ENCODE measurements around the gene ADAT2.
"Not testable (repeated sequence)": the region's sequence is repeated elsewhere in the genome, so short reads cannot be mapped to it uniquely, and the experiment has no call there.

The ADAT2 gene

DNA sequence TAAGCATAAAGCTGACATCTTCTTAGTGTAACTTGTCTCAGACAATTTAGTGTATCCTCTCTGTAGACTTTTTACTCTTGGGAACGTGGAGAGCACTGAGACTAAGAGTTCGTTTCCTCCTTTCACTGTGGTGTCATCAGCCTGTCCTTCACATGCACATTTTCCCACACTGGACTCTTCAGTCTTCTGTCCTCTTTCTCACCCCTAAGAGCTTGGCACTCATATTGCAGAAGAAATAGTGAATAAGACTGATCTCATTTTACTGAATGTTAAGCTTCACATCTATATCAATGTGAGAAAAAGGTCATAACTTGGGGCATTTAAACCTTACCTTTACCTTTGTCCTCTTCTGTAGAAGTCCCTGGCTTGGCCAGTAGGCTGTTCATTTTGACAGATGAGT is 35.5 kb upstream of the ADAT2 start:
- TF ChIP-seq, protein P1, sequence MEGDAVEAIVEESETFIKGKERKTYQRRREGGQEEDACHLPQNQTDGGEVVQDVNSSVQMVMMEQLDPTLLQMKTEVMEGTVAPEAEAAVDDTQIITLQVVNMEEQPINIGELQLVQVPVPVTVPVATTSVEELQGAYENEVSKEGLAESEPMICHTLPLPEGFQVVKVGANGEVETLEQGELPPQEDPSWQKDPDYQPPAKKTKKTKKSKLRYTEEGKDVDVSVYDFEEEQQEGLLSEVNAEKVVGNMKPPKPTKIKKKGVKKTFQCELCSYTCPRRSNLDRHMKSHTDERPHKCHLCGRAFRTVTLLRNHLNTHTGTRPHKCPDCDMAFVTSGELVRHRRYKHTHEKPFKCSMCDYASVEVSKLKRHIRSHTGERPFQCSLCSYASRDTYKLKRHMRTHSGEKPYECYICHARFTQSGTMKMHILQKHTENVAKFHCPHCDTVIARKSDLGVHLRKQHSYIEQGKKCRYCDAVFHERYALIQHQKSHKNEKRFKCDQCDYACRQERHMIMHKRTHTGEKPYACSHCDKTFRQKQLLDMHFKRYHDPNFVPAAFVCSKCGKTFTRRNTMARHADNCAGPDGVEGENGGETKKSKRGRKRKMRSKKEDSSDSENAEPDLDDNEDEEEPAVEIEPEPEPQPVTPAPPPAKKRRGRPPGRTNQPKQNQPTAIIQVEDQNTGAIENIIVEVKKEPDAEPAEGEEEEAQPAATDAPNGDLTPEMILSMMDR (IDR thresholded peaks at IDR 0.05; ENCODE audit: insufficient read depth, low read length, missing control alignments), result no peak
- POLR2A ChIA-PET, result no interaction called here
- no peak for DNase-seq (ENCODE audit: low read depth, low spot score)
- CTCF ChIA-PET, result interaction anchor here (1.1 kb wide), 1 partner anchor 26 kb away, joined by 3 read pairs; no protein-coding TSS in a partner anchor
- no peak overlapping the region for H3K4me3 ChIP-seq (ENCODE audit: low read depth, low read length)

DNA sequence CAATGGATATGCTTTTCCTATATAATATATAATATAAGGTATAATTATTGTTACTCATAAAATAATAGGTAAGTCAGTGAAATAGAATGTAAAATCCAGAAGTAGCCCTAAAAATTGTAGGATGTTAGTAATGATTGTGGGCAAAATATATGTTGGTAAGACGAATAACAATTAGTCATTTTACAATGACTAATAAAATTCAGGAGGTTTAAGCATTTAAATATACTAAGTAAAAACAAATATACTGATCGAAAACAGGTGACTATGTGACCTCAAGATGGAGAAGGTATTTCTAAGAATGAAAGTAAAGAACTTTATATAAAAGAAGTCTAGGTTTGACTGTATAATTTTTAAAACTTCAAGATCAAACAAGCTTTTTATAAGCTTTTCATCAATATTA is 32.1 kb upstream of the ADAT2 start:
- CTCF ChIA-PET, result interaction anchor here (1.0 kb wide), 1 partner anchor 1008 kb away, joined by 3 read pairs; no protein-coding TSS in a partner anchor
- no peak for DNase-seq (ENCODE audit: low read depth, low spot score)
- H3K4me3 ChIP-seq (ENCODE audit: low read depth, low read length), result no peak overlapping the region
- TF ChIP-seq, protein P1 (IDR thresholded peaks at IDR 0.05; ENCODE audit: insufficient read depth, low read length, missing control alignments), result no peak
- POLR2A ChIA-PET, result no interaction called here

DNA sequence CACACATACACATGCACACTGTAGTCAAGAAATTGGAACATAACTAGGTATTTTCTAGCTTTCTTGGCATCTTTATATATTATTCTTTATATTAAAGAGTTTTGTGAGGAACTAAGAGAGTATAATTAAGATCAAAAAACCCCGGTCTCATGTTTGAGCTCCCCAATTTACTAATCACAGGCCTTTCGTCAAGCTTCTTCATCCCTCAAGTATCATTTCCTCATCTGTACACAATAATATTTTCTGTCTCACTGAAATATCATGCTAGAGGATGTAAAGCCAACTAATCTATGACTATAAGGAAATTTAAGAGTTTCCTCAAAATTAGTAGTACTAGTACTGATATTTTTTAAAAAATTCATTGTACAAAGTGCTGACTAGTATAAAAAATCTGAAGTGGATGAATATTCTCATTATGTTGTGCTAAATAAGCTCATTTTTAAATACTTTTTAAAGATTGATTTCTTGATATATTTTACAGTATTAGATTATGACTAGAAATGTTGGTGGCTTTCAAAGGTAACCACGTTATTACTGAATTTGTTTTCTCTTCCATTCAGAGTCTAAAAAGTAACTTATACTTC is 28.1 kb upstream of the ADAT2 start:
- TF ChIP-seq, protein P1 (IDR thresholded peaks at IDR 0.05; ENCODE audit: insufficient read depth, low read length, missing control alignments), result no peak
- H3K4me3 ChIP-seq (ENCODE audit: low read depth, low read length), result no peak overlapping the region
- ChIA-PET POLR2A (no interaction called here), CTCF (no interaction called here)
- DNase-seq (ENCODE audit: low read depth, low spot score), result no peak

DNA sequence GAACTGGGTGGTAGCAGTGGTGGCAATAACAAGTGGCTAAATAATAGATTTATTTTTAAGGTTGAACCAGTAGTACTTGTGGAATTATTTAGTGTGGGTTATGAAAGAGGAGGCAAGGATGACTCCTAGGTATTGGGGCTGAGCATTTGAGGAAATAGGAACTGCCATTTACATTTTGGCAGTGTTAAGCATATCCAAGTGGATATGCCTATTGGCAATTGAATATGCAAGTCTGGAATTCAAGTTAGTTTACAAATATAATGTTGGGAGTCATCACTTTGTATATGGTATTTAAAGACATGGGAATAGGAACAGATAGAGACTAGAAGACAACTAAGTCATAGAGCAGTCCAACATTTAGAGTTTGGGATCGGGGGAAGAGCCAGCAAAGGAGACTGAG is 26.1 kb upstream of the ADAT2 start:
- ChIA-PET POLR2A (no interaction called here), CTCF (no interaction called here)
- TF ChIP-seq, protein P1 (IDR thresholded peaks at IDR 0.05; ENCODE audit: insufficient read depth, low read length, missing control alignments), result no peak
- DNase-seq (ENCODE audit: low read depth, low spot score), result no peak
- no peak overlapping the region for H3K4me3 ChIP-seq (ENCODE audit: low read depth, low read length)

DNA sequence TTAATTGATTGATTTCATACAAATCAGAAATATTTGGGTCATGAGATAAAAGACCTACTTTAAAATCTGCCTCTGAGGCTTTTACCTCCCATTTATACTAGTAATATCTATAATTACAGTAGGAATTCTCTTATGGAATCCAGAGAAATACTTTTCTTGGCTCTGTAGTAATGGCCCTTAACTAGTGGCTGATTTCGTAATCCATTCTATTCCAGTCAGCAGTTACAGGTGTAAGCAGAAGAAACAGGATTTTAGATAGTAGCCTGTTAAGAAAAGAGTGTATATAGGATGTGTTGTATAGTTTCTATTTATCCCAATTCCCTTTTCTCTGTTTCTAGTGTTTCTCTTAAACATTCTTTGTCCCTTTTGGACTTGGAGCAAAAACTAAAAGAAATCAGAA is 21.3 kb upstream of the ADAT2 start:
- ChIA-PET POLR2A (no interaction called here), CTCF (no interaction called here)
- DNase-seq (ENCODE audit: low read depth, low spot score), result no peak
- TF ChIP-seq, protein P1 (IDR thresholded peaks at IDR 0.05; ENCODE audit: insufficient read depth, low read length, missing control alignments), result no peak
- H3K4me3 ChIP-seq (ENCODE audit: low read depth, low read length), result no peak overlapping the region

DNA sequence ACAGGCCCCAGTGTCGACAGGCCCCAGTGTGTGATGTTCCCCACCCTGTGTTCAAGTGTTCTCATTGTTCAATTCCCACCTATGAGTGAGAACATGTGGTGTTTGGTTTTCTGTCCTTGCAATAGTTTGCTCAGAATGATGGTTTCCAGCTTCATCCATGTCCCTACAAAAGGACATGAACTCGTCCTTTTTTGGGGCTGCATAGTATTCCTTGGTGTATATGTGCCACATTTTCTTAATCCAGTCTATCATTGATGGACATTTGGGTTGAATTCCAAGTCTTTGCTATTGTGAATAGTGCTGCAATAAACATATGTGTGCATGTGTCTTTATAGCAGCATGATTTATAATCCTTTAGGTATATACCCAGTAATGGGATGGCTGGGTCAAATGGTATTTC is 18.3 kb upstream of the ADAT2 start:
- H3K4me3 ChIP-seq (ENCODE audit: low read depth, low read length); CTCF ChIA-PET; POLR2A ChIA-PET; DNase-seq (ENCODE audit: low read depth, low spot score): not testable (repeated sequence)

DNA sequence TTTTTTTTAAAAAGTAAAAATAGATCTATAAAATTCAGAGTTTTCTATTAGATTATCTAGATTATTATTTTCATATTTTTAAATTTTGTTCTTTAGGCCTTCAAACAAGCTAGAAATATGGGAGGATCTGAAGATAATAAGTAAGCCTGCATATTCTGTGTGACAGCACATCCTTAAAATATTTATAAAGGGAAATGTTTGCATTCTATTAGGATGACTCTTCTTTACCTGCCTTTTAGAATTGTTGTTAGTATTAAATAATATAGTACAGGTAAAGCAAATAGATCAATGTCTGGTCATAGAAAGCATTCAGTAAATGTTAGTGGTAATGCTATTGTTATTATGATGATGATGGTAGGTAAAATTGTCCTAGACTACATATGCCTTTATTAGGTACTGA is 17.5 kb upstream of the ADAT2 start:
- TF ChIP-seq, protein P1 (IDR thresholded peaks at IDR 0.05; ENCODE audit: insufficient read depth, low read length, missing control alignments), result no peak
- H3K4me3 ChIP-seq (ENCODE audit: low read depth, low read length), result no peak overlapping the region
- CTCF ChIA-PET, result no interaction called here
- no peak for DNase-seq (ENCODE audit: low read depth, low spot score)
- POLR2A ChIA-PET, result no interaction called here

Data from AG04449 (cell line).